Osteoblast (primary cell): ENCODE measurements around the gene UMODL1. TPM values are rescaled to one million over a fixed set of nuclear protein-coding genes. Genes with fewer than 3 reads are reported as not detected.
"Not testable (repeated sequence)": the region's sequence is repeated elsewhere in the genome, so short reads cannot be mapped to it uniquely, and the experiment has no call there.

Experiments
- DNase-seq: peaks from one replicate; pipeline ENCODE4 v3.0.0; 2011; ENCODE audit warnings: low spot score, mixed read lengths; ENCODE audit not compliant: insufficient read length; ENCODE audit errors: missing footprints
- H2AFZ ChIP-seq: 2 replicates; pipeline ENCODE4 v1.6.0; 2011; ENCODE audit warnings: mild to moderate bottlenecking, low read length
- H3K27ac ChIP-seq: 2 replicates; pipeline ENCODE4 v1.5.1; 2011; ENCODE audit warnings: mild to moderate bottlenecking, low read depth, low read length, moderate library complexity
- H3K27me3 ChIP-seq: 2 replicates; pipeline ENCODE4 v1.6.0; 2012; ENCODE audit warnings: mild to moderate bottlenecking, control low read depth, inconsistent platforms, low read length, moderate library complexity; ENCODE audit not compliant: insufficient read depth
- H3K36me3 ChIP-seq: 2 replicates; pipeline ENCODE4 v1.5.1; 2011; ENCODE audit warnings: mild to moderate bottlenecking, low read length, control low read depth, moderate library complexity; ENCODE audit not compliant: insufficient read depth
- H3K4me1 ChIP-seq: 2 replicates; pipeline ENCODE4 v1.5.1; 2011; ENCODE audit warnings: mild to moderate bottlenecking, low read length, control low read depth, moderate library complexity; ENCODE audit not compliant: insufficient read depth
- H3K4me2 ChIP-seq: 2 replicates; pipeline ENCODE4 v1.6.0; 2011; ENCODE audit warnings: mild to moderate bottlenecking, low read length; ENCODE audit not compliant: insufficient read depth
- H3K4me3 ChIP-seq: fragments of 200-600 bp; sonication (generic); 3 replicates; pipeline ENCODE4 v1.5.1; 2012; ENCODE audit warnings: mild to moderate bottlenecking, low read length, inconsistent platforms; ENCODE audit not compliant: insufficient read depth
- H3K79me2 ChIP-seq: 2 replicates; pipeline ENCODE4 v1.6.0; 2012; ENCODE audit warnings: mild to moderate bottlenecking, low read length, control low read depth, inconsistent platforms; ENCODE audit not compliant: insufficient read depth
- H3K9me3 ChIP-seq: 2 replicates; pipeline ENCODE4 v1.5.1; 2011; ENCODE audit warnings: low read depth, low read length, control low read depth
- H4K20me1 ChIP-seq: 2 replicates; pipeline ENCODE4 v1.6.0; 2012; ENCODE audit warnings: mild to moderate bottlenecking, low read length, control low read depth; ENCODE audit not compliant: insufficient read depth
- total RNA-seq: library from RNA; depleted of rRNA; stranded (reverse); fragments of >200 nt; gene quantifications from 2 replicates; pipeline ENCODE4 v1.2.3, GENCODE V29; 2012
- TF ChIP-seq, protein P1 (sequence below): IDR thresholded peaks from 2 replicates; pipeline ENCODE4 v1.5.1; 2011; ENCODE audit warnings: mild to moderate bottlenecking, low read depth, low read length, moderate library complexity; ENCODE audit errors: extremely low read depth

UMODL1 gene
- total RNA-seq, 1 donor = not detected

DNA sequence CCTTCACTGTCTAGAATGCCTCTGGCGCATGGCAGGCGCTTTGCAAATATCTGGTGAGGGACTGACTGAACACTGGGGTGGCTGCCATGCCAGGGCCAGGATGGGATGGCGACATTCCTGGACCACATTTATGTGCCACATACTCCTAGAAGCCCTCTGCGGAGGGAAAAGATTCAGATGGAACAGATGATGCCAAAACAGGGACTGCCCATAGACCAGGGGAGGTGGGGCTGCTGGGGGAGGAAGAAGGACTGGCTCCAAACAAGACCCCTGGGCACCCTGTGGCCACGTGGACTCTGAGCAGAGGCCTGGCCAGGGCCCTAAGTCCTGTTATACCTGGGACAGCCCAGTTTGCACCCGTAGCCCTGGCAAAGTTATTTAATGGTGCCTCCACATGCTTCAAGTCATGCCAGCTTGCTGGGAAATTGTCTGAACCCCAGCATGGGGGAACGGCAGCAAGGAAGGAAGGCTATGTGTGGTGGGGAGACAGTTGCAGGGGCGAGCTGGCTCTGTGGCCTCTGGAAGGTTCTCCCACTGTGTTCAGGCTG, 44.1 kb downstream of the UMODL1 start:
- H3K4me1 ChIP-seq = peaks cover 18% of the 10 kb centered on the region
- H3K27me3 ChIP-seq = peaks cover 29% of the 10 kb centered on the region
- no peak overlapping the region for H3K4me2 ChIP-seq

DNA sequence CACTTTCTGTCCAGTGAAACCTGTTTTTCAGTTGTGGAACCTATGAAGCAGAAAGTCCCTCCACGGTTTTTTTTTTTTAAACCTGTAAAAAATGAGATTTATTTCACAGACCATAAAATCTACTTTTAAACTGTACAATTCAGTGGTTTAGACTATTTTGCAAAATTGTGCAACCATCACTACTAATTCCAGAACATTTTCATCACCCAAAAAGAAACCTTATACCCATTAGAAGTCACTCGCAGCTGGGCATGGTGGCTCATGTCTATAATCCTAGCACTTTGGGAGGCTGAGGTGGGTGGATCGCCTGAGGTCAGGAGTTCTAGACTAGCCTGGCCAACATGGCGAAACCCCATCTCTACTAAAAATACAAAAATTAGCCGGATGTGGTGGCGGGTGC, 45.4 kb downstream of the UMODL1 start:
- H3K4me2 ChIP-seq, H4K20me1 ChIP-seq, H3K4me3 ChIP-seq, H3K9me3 ChIP-seq, H3K79me2 ChIP-seq, H2AFZ ChIP-seq, DNase-seq, H3K36me3 ChIP-seq: not testable (repeated sequence)
- peaks cover 18% of the 10 kb centered on the region for H3K4me1 ChIP-seq
- peak overlapping the region; percentile 88 for H3K27ac ChIP-seq
- peaks cover 42% of the 10 kb centered on the region for H3K27me3 ChIP-seq

More for the DNA sequence above, 44.1 kb downstream of the UMODL1 start:
- Histone ChIP-seq H3K4me3 (no peak overlapping the region), H3K9me3 (no peaks in the 10 kb centered on the region), H3K36me3 (no peaks in the 10 kb centered on the region), H3K79me2 (no peaks in the 10 kb centered on the region), H3K27ac (no peak overlapping the region), H4K20me1 (no peaks in the 10 kb centered on the region), H2AFZ (no peak overlapping the region)
- peak; percentile 59 for DNase-seq
- TF ChIP-seq, protein P1, sequence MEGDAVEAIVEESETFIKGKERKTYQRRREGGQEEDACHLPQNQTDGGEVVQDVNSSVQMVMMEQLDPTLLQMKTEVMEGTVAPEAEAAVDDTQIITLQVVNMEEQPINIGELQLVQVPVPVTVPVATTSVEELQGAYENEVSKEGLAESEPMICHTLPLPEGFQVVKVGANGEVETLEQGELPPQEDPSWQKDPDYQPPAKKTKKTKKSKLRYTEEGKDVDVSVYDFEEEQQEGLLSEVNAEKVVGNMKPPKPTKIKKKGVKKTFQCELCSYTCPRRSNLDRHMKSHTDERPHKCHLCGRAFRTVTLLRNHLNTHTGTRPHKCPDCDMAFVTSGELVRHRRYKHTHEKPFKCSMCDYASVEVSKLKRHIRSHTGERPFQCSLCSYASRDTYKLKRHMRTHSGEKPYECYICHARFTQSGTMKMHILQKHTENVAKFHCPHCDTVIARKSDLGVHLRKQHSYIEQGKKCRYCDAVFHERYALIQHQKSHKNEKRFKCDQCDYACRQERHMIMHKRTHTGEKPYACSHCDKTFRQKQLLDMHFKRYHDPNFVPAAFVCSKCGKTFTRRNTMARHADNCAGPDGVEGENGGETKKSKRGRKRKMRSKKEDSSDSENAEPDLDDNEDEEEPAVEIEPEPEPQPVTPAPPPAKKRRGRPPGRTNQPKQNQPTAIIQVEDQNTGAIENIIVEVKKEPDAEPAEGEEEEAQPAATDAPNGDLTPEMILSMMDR = no peak

DNA sequence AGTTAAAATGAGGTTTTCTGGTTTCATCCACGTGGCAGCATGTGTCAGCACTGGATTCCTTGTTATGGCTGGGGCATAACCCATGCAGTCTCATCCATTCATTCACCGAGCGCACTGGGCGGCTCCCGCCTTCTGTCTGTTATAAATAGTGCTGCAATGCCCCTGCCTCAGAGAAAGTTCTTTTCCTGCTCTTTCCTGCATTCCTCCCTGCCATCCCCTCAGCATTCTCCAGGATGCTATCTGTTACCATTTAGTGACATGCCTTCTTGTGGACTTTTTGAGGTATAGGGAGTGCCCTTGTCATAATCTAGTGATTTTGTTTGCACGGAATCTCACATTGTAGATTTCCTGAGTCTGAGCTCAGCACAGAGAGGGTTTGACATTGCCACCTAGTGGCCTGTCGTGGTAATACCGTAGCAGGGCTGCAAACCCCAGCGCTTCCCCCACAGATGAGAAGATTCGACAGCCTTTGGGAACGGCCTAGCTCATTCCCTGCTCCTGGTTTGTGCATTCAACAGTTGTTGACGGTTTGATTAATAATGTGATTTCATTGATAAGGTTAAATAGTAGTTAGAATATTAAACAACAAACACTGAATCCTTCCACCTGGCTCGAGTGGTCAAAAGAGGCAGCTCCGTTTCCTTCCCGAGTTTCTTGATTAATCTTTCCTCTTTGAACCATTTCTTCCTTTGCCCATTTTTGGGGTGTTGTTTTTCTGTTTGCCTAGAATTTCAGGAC, 46.3 kb downstream of the UMODL1 start:
- Histone ChIP-seq H3K9me3 (no peaks in the 10 kb centered on the region), H3K27me3 (peaks cover 47% of the 10 kb centered on the region), H3K4me2 (peak overlapping the region; percentile 95), H2AFZ (peak overlapping the region; percentile 90), H3K36me3 (no peaks in the 10 kb centered on the region), H4K20me1 (no peaks in the 10 kb centered on the region), H3K4me1 (peaks cover 18% of the 10 kb centered on the region), H3K79me2 (no peaks in the 10 kb centered on the region), H3K27ac (peak overlapping the region; percentile 88), H3K4me3 (peak overlapping the region; percentile 61)
- TF ChIP-seq, protein P1 = peak; percentile 97
- DNase-seq = peak; percentile 95

DNA sequence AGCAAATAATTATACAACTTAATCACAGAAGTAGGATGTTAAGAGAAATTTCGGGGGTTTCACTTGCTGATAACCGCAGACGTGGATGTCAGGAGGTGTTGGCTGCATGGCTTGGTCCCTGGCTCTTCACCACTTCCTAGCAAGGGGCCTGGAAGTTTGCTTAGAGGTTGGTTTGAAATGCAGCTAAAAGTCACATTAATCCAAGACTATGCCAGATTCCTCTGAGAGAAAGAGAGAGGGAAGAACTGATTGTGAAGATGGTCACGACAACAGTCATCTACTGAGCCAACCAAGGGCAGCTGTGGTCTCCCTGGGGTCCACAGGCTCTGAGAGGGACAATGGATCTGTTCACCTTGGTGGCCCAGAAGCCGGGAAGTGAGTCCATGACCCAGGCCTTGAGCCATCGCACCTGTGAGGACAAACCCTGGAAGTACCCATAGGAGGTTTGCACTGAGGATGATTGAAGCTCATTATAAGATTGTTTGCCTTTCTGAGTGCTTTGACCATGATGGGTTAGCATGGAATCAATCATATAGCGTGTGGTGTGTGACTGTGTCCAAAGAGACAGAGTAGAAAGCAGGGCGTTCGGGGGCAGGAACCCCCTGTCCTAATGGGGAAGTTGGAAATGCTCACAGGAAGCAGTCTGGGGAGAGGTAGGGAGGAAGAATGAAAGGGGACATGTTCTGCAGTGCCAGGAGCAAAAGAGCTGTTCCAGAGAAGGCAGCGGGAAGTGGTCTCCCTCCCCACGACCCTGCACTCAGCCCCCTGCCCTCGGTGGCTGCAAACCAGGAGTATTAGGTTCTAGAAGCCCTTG, 47.1 kb downstream of the UMODL1 start:
- DNase-seq = peak; percentile 65
- H4K20me1 ChIP-seq = no peaks in the 10 kb centered on the region
- peaks cover 18% of the 10 kb centered on the region for H3K4me1 ChIP-seq
- no peak overlapping the region for H3K4me2 ChIP-seq
- TF ChIP-seq, protein P1 = no peak
- H2AFZ ChIP-seq = no peak overlapping the region
- H3K9me3 ChIP-seq = no peaks in the 10 kb centered on the region
- no peaks in the 10 kb centered on the region for H3K36me3 ChIP-seq
- no peaks in the 10 kb centered on the region for H3K79me2 ChIP-seq
- H3K27me3 ChIP-seq = peaks cover 42% of the 10 kb centered on the region
- no peak overlapping the region for H3K4me3 ChIP-seq
- no peak overlapping the region for H3K27ac ChIP-seq
